DMS114 treated with DMSO at 0.1 percent for 48 hours (cell line): ENCODE results near the gene UNC45A.

Source experiments
- DNase-seq: peaks from one replicate; lab custom pipeline; 2025; ENCODE audit not compliant: unreplicated experiment; lab: John Stamatoyannopoulos, UW

The UNC45A gene

DNA sequence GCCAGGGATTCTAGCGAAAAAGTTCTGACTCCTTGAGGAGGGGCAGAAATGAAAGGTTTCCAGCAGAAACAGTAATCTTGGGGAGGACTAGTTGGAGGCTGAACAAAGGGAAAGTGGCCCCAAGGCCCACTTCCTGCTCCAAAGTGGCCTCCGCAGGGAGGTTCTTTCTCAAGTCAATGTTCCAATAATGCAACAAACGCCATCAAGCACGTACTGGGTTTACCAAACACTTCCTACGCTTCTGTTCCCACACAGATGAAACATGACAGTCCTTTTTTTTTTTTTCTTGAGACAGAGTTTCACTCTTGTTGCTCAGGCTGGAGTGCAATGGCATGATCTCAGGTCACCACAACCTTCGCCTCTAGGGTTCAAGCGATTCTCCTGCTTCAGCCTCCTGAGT, 10.0 kb downstream of the UNC45A start:
- no peak for DNase-seq

DNA sequence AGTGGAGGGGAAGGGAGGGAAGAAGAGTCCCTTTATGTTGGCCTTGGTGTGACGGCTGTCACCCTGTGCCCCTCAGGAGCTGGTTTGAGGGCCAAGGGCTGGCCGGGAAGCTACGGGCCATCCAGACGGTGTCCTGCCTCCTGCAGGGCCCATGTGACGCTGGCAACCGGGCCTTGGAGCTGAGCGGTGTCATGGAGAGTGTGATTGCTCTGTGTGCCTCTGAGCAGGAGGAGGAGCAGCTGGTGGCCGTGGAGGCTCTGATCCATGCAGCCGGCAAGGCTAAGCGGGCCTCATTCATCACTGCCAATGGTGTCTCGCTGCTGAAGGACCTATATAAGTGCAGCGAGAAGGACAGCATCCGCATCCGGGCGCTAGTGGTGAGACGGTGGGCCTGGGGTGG, 11.5 kb downstream of the UNC45A start:
- DNase-seq, result no peak

DNA sequence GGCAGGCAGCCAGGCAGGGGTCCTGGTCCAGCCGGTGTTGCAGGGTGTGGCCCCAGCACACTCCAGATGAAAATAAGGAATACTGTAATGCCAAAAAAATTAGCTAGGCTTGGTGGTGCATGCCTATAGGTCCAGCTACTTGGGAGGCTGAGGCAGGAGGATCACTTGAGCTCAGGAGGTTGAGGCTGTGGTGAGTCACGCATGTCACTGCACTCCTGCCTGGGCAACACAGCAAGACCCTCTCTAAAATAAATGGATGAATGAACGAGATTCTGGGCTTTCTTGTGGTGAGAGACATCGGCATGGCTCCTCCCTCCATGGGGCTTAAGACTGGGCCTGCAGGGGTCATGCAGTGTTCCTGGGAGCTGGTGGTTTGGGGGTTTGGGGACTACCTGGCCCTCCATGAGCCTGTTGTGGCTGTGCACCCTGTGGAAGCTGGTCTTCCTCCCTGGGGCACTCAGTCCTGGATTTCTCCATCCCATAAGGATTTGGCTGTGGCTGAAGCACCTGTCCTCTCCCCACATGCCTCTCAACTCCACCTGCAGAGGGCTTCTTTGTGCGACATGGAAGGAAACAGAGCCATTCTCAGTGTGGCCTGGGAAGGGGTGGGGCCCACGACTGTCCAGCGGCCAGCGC, 12.0 kb downstream of the UNC45A start:
- no peak for DNase-seq

DNA sequence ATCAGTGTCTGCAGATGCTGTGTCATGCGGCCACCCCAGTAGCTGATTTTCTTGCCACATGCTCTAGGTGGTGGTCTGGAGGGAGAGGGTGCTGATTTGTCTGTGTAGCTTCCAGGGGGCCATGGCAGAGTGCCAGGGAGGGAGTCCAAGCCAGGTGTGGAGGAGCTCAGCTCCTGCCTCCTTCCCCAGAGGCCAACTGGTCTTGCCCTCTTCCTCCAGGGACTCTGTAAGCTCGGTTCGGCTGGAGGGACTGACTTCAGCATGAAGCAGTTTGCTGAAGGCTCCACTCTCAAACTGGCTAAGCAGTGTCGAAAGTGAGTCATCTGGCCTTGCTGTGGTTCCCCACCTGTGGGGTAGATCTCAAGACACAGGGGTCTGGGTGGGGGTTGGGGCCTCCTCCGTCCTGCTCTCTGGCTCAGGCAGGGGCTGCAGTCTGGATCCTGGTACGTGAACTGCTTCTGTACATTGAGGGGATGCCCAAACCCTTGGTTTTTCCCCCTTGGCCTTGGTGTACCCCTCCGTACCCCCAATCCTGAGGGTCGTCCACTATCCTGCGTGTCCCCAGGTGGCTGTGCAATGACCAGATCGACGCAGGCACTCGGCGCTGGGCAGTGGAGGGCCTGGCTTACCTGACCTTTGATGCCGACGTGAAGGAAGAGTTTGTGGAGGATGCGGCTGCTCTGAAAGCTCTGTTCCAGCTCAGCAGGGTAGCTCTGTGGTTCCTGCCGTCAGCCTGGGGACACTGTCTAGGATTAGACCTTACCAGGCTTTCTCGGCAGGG, 12.7 kb downstream of the UNC45A start:
- DNase-seq, result no peak

DNA sequence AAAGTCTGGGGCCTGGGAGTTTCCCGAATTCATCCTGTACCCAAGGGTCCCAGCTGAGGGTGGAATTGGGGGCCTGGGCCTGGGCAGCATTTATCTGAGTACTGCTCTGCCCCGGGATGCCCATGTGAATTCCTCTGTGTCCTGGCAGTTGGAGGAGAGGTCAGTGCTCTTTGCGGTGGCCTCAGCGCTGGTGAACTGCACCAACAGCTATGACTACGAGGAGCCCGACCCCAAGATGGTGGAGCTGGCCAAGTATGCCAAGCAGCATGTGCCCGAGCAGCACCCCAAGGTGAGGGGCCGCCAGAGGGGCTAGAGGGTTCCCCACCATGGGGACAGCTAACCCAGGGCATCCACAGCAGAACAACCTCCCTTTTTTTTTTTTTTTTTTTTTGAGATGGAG, 13.4 kb downstream of the UNC45A start:
- DNase-seq, result no peak

DNA sequence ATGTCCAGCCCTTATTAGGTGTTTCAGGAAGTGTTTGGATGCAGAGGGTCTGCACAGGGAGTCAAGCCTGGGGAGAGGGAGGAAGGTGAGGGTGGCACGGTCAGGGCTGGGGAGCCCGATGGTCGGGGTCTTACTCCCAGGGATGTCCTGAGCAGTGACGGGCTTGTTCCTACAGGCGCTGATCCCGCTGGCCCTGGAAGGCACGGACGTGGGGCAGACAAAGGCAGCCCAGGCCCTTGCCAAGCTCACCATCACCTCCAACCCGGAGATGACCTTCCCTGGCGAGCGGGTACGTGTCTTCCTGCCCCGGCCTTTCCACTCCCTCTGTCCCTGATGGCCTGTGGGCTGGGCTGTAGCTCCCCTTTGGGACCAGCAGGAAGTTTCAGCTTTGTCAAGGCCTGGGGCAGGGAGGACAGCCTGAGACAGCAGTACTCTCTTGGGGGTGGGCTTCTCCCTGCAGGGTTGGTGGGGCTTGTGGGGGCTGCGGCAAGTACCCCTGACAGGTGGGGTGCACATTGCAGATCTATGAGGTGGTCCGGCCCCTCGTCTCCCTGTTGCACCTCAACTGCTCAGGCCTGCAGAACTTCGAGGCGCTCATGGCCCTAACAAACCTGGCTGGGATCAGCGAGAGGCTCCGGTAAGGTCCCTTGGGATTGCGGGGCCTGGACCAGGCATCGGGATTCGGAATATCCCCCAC, 15.0 kb downstream of the UNC45A start:
- no peak for DNase-seq

DNA sequence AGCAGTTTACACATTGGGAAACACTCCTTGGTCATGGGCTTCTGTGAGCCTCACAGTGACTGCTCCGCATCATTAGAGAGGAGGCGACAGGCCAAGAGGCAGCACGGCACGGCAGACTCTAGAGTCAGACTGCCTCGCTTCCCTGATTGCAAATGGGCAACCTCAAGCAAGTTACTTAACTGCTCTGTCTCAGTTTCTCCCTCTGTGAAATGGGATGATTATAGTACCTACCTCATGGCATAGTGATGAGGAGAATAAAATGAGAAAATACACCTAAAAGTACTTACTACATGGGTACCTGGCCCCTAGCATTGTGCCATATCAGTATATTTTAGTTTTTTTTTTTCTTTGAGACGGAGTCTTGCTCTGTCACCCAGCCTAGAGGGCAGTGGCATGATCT, 15.6 kb downstream of the UNC45A start:
- DNase-seq, result no peak

DNA sequence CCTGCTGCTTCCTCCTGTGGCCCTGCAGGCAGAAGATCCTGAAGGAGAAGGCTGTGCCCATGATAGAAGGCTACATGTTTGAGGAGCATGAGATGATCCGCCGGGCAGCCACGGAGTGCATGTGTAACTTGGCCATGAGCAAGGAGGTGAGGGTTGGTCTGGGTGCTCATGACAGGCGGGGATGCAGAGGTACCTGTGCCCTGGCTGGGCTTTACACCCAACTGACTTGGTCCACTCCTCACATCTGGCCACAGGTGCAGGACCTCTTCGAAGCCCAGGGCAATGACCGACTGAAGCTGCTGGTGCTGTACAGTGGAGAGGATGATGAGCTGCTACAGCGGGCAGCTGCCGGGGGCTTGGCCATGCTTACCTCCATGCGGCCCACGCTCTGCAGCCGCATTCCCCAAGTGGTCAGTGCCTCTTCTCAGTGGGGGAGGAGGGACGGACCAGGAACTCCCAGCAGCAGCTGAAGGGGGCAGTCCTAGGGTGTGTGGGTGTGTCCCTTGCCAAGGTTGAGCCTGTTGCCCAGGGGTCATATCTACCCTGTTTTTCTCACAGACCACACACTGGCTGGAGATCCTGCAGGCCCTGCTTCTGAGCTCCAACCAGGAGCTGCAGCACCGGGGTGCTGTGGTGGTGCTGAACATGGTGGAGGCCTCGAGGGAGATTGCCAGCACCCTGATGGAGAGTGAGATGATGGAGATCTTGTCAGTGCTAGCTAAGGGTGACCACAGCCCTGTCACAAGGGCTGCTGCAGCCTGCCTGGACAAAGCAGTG, 18.0 kb downstream of the UNC45A start:
- no peak for DNase-seq

DNA sequence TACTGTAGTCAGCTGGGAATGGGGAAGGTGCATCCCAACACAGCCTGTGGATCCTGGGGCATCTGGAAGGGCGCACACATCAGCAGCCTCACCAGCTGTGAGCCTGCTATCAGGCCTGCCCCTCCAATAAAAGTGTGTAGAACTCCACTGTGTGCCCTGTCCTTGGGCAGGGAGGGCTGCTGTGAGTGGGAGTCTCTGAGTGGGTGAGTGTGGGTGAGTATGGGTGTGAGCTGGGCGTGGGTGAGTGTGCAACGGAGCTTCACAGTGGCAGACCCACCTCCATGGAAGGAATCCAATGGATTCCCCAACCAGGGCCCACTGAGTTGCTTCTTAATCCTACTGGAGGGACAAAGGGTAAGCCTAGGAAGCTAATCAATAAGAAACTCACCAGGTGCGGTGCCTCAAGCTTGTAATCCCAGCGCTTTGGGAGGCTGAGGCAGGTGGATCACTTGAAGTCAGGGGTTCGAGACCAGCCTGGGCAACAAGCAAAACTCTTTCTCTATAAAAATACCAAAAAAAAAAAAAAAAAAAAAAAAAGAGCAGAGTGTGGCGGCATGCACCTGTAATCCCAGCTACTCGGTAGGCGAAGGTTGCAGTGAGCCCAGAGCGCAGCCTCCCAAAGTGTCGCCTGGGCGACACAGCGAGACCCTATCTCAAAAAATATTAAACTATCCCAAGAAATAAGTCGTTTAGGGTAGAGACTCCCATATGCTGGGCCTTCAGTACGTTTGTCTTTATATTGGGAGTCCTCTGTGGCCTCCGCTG, 19.0 kb downstream of the UNC45A start:
- no peak for DNase-seq

DNA sequence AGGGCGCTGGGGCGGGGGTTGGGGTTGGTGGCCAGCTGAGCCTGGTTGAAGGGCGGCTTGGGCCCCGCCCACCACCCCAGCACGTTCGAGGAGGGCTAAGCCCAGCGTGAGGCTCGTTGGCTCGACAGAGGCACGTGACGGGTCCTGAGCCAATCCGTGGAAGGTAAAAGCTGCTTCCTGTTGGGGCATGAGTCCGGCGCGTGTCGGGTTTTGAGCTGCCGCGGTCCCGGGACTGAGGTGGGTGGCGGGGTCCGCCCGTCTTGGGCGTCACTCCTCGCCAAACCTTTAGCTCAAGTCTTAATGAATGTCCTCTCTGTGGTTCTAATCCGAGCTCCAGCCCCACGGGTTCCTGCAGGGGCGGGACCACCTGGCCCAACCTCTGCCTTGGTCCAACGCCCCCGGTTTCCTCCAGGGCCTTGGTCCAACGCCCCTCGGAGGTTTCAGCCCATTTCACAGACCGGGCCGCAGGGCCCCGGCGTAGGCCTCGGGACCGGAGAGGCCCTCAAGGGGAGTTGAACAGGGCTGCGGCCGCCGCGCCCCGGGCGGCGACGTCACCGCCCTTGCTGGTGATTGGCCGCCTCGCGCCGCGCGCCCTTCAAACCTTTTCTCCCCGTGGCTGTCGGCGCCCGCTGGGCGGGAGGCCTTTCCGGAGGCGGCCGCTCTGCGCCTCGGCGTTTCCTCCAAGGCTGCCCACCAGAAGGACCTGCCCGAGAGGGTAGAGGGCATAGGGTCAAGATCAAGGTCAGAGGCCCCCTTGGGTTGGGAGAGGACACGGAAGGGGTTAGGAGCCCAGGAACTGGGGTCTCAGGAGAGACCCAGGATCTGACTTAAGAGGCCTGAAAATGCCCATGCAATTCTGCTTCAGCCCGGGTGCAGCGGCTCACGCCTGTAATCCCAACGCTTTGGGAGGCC, 19.9 kb downstream of the UNC45A start, which contains the start of gene RCCD1:
Gene RCCD1, plus strand, starts transcription at position 173 of the 912 bp plus-strand sequence. CDS start 1,851 bp downstream, outside the sequence.
- peak; percentile 96 for DNase-seq

DNA sequence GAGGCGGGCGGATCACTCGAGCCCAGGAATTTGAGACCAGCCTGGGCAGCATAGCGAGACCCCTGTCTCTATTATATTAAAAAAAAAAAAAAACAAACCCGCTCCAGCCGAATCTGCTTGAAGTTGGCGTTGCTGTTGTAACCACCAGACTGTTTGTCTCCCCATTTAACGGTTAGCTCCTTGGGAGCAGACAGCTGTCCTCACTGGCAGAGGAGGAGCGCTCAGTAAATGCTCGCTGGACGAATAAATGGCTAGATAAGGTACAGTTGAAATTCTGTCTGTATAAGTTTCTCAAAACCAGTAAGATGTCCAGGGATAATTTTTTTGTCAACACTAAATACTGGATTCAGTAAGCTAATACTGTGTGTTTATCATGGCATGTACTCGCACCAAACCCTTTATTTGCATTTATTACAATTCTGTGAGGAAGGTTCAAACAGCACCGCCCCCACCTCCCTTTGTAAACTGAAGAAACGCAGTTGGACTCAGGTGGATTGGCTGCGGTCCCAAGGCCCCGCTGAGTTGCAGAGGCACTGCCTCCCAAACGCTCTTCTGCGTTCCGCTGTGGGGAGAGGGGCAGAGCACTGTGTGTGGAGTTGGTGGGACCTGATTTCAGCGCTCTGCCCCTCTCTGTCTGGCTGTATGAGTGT, 20.7 kb downstream of the UNC45A start:
- no peak for DNase-seq

DNA sequence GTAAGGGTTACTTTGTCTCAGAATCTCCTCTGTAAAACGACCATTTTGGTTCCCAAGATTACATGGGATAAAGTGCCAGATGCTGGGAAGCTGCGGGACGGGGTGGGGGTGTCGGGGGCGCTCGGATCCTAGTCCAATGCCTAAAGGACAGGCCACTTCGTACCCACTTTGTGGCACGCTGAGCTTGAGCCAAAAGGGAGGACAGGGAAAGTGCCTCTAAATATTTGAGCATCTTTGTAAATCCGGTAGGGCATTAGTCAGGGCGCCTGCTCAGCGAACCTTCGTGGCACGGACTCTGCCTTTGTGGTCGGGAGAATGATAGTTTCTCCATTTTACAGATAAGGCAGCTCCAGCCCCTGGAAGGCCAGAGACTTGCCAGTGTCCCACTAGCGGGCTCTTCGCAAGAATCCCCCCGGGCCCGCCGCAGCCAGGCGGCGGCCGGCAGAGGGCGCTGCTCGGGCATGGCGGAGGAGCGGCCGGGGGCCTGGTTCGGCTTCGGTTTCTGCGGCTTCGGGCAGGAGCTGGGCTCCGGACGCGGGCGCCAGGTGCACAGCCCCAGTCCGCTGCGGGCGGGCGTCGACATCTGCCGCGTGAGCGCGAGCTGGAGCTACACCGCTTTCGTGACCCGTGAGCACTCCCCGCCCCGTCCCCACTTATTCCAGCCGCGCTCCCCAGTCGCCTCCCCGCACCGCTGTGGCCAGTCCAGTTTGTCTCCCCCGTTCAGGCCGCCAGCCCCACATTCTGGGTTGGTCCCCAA, 21.4 kb downstream of the UNC45A start:
- no peak for DNase-seq

DNA sequence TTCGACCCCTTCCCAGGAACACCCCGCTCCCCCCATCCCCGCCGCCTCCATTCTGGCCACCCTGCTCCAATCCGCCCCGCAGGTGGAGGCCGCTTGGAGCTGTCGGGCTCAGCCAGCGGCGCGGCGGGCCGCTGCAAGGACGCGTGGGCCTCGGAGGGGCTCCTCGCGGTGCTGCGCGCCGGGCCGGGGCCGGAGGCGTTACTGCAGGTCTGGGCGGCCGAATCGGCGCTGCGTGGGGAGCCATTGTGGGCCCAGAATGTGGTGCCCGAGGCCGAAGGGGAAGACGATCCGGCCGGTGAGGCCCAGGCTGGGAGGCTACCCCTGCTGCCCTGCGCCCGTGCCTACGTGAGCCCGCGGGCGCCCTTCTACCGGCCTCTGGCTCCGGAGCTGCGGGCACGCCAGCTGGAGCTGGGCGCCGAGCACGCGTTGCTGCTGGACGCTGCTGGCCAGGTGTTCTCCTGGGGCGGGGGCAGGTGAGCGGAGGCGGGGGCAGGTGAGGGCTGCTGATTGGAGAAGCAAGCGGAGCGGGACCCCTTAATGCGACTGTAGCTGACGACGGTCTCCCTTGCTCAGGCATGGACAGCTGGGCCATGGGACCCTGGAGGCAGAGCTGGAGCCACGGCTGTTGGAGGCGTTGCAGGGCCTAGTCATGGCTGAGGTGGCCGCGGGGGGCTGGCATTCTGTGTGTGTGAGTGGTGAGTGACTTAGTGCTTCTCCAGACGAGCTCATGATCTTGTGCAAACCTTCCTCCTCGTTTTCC, 22.1 kb downstream of the UNC45A start:
- DNase-seq, result no peak

DNA sequence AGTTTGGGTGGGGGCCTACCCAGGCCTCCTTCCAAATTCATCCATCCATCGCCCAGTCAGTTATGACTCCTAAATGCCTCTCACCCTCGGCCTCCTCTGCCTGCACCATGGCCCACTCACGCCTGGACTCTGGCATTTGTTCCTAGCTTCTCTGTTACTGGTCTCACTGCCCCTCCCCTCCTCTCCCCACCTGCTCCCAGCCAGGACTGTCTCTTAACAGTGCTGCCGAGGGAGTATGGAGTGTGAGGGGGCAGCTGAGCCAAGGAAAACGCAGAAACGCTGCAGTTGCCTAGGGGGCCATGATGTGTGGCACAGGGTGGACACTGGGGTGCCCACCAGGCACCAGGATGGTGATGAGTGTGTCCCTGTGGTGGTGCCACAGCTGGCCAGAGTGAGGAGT, 22.7 kb downstream of the UNC45A start:
- no peak for DNase-seq

DNA sequence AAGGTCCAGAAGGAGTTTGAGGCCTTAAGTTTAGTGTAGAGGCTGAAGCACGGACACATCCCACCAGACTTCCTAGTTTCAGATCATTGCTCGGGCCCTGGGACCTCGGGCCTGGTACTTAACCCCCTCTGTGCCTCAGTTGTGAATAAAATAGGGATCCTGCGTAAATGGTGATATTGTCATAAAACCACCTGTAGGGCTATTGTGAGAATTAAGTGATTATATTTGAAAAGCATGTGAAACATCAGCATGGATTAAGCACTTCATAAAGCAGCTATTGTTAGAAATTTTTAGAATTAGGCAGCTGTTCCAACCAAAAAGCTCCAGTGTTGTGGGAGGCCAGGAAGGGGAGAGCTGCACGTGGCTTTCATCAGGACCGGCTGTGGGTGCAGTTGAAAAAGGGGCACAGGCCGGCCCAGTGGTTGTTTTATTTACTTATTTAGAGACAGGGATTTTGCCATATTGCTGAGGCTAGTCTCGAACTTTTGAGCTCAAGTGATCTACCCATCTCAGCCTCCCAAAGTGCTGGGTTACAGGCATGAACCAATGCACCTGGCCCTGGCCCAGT, 24.0 kb downstream of the UNC45A start:
- DNase-seq, result no peak

DNA sequence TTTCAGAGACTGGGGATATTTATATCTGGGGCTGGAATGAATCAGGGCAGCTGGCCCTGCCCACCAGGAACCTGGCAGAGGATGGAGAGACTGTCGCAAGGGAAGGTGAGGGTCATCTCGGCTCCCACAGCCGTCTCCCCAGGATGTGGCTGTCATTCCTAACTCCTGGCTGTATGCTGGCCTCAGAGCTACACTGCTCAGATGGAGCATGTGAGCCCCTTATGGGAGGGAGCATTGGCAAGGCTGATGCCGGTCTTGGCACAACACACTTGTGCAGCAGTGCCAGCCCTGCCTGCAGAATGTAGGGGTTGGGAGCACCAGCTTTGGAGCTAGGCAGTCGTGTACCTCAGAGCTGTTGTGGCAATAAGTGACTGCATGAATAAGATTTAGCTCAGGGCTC, 24.8 kb downstream of the UNC45A start:
- no peak for DNase-seq
